HG02571 (cell line): ENCODE data around the gene P2RY12.

Experiments used
- ATAC-seq: cut with Tn5 transposase; IDR thresholded peaks from one replicate; pipeline ENCODE4 v1.9.1; 2021; ENCODE audit warnings: mild to moderate bottlenecking, moderate library complexity; ENCODE audit not compliant: unreplicated experiment

The P2RY12 gene

DNA sequence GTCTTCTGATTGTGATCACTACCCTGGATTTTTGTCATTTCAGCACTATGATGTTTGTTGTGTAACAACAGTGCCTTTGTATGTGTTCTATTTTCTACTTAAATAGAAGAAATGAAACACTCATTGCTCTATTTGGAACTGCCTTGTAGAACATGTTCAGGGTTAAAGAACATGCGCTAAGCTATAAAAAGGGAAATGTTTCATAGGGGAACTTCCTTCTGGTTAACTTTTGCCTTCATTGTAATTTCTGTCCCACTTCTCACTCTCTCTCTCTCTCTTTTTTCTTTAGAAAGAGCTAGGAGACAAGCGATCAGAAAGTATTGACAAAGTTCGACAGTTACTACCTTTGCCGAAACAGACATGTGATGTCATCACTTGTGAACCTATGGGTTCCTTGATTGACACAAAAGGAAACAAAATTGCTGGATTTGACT, at the start of gene P2RY12:
TSS of gene P2RY12 (minus strand) at position 13 of the 434 bp plus-strand sequence. CDS start 45,908 bp downstream, outside the sequence.
- no peak for ATAC-seq

GRCh38 chr3:151432616-151433372, 48.2 kb upstream of the P2RY12 start:
- ATAC-seq, result no peak

DNA sequence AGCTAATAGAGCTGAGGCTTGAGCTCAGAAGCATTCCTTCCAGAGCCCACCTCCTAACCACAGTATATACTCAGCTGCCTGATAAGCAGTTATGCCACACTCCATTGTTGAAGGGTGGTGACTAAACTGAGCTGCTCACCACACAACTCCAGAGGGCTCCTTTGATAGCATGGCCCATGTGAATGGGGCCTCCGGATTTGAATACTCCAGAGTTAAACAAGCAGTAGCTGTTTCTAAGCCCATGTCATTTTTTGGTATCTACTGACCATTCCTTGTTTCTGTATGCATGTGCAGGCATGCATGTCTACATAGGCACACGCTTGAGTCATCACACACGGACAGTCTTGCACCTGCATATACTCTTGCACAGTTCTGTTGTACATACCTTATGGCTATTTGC, 47.4 kb upstream of the P2RY12 start:
- ATAC-seq, result no peak

- ATAC-seq, result no peak
Measured at GRCh38 chr3:151430821-151431484, 46.4 kb upstream of the P2RY12 start.

GRCh38 chr3:151428386-151428785, 43.8 kb upstream of the P2RY12 start:
- no peak for ATAC-seq

- no peak for ATAC-seq
Measured at GRCh38 chr3:151426341-151426657, 41.7 kb upstream of the P2RY12 start.

- no peak for ATAC-seq
Measured at GRCh38 chr3:151425627-151426340, 41.2 kb upstream of the P2RY12 start.

DNA sequence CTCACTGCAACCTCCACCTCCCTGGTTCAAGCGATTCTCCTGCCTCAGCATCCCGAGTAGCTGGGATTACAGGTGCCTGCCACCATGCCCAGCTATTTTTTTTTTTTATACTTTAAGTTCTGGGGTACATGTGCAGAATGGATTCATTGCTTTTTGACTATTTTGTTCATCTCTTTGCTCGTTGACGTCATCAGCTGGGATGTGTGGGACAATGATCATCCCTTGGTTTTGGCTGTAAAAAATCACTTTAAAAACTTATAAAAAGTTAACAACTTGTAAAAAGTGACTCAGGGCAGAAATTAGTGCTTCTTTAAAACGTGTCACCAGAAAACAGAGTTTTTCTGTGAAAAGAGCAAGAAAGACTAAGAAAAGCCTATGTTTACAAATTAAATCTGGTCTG, 38.5 kb upstream of the P2RY12 start:
- no peak for ATAC-seq

DNA sequence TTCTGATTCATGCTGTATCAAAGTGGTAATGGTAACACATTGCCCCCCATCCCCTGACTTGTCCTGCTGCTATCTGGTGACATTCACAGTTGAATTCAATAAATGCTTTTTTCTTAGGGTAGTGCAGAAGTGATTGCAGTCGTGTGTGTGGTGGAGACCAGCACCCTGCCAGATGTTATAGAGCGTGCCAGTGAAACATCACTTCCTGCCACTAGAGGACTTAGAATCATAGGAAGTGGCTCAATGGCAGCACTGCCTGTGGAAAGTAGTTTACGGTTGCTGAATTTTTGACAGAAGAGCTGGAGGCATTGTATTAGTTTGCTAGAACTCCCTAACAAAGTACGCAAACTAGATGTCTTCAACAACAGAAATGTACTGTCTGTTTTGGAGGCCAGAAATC, 37.4 kb upstream of the P2RY12 start:
- no peak for ATAC-seq

- no peak for ATAC-seq
Measured at GRCh38 chr3:151419806-151420205, 35.3 kb upstream of the P2RY12 start.

DNA sequence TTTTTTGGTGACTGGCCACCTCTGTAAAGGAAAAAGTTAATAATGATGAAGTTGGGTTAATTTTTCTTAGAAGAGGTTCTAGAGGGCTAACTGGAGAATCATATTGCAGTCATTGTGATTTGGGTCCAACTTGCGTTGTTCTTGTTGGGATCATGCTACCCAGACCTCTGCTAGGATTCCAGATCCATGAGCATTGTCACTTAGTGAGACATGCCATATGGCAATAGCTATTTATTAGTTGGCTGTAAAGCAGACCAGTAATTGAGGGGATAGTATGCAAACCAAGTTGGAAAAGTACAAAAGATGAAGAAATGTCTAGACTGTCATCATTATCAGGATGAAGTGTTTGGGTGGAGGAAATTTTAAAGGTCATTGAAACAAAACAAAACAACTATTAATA, 30.7 kb upstream of the P2RY12 start:
- no peak for ATAC-seq

DNA sequence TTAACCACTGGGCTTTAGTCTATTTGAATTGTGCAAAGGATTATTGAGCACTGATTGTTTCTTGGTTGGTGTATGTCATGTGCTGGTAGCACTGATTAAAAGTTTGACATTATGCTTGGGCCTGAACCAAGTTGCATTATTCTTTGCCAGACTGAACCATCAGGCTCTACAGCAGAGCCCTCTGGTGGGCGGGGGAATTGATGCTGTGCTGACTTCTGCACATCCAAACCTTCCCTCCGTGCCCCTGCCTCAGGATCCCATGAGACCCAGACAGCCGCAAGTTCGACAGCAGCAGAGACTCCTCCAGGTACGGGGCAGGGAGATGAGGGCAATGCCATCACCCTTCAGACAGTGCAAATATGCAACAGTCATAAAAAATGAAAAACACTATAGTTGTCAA, 28.4 kb upstream of the P2RY12 start:
- ATAC-seq, result no peak

GRCh38 chr3:151410891-151411559, 26.5 kb upstream of the P2RY12 start:
- no peak for ATAC-seq

- ATAC-seq, result no peak
Measured at GRCh38 chr3:151407928-151408327, 23.4 kb upstream of the P2RY12 start.

DNA sequence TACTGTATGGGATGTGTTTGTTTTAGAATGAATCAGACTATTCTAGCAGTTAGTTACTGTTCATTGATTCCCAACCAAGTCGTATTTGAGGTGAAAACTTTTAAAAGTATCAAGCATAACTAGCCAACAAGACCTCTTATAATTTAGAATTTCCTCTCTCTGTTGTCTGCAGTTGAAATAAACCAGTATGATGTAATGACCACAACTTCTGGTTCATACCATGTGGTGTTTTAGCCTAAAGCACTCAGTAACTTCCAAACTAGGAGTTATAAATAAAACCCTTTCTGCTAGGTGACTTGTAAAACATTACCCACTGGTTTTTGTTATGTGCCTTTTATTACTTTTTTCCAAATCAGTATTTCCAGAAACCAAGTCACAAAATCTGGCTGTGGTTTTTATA, 19.8 kb upstream of the P2RY12 start:
- no peak for ATAC-seq

DNA sequence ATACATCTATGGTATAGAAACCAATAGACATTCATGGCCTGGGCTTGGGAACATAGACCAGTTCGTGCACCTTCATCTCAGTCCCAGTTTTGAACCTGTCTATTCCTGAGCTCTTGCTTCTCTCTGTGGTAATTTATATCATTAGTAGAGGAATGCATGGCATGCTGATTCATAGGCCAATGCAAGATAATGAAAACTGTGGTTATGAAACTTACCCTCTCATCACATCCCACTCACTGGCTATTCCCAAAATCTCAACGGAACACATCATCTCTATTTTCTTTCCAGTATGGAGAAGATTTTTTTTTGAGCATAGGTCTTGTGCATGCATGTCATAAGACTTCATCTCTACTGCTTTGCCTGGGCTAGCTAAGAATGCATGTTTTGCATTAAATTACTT, 18.7 kb upstream of the P2RY12 start:
- ATAC-seq, result no peak

GRCh38 chr3:151402349-151402748, 17.8 kb upstream of the P2RY12 start:
- ATAC-seq, result no peak

- no peak for ATAC-seq
Measured at GRCh38 chr3:151400341-151400740, 15.8 kb upstream of the P2RY12 start.

- ATAC-seq, result no peak
Measured at GRCh38 chr3:151398895-151399294, 14.3 kb upstream of the P2RY12 start.

DNA sequence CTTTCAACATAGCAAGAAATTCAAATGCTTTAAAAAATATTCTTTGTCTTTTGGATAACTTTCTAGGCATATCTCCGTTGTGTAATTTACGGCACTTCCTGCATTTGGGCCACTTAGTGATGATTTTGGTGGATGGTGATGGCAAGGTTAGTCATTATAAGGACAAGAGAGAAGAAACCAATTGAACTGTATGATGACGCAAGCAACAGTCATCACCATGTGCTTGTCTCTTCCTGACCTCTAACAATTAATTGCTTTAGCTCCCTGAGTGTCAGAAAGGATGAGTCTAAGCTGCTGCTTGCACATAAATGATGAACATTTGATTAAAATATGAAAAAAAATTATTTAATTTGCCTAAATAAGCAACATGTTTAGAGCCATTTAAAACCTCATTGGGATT, 11.3 kb upstream of the P2RY12 start:
- no peak for ATAC-seq

- no peak for ATAC-seq
Measured at GRCh38 chr3:151394611-151395010, 10.1 kb upstream of the P2RY12 start.
